ENCODE results near the gene MMP11.
"Not testable (repeated sequence)": the region's sequence is repeated elsewhere in the genome, so short reads cannot be mapped to it uniquely, and the experiment has no call there.

The MMP11 gene, protein sequence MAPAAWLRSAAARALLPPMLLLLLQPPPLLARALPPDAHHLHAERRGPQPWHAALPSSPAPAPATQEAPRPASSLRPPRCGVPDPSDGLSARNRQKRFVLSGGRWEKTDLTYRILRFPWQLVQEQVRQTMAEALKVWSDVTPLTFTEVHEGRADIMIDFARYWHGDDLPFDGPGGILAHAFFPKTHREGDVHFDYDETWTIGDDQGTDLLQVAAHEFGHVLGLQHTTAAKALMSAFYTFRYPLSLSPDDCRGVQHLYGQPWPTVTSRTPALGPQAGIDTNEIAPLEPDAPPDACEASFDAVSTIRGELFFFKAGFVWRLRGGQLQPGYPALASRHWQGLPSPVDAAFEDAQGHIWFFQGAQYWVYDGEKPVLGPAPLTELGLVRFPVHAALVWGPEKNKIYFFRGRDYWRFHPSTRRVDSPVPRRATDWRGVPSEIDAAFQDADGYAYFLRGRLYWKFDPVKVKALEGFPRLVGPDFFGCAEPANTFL

DNA sequence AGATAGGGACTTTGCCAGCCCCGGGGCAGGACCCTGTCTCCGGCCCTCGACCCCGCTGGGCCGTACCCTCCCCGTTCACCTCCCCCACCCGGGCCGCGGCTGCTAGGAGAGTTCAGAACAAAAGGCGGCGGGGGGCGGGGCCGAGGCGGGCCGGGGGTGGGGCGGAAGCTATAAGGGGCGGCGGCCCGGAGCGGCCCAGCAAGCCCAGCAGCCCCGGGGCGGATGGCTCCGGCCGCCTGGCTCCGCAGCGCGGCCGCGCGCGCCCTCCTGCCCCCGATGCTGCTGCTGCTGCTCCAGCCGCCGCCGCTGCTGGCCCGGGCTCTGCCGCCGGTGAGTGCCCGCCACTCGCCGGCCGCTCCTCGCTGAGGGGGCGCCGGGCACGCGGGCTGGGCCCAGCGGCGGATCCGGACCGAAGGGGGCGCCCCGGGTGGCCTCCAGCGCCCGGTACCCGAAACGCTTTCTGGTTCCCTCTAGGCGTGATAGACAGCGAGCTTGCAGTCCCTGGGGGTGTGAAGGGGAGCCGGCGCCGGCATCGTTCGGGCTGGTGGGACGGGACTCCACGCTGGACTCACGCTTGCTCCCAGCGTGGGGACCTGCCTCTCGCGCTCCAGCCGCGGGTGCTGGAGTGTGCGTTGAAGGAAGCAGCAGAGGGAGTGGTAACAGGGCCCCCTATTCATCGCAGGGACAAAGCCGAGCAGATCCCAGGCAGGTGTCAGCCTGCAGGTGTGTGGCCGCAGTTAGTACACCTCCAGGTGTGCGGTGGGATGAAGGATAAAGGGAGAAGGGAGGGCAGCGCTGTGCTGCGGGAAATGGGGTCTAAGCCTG, at the start of gene MMP11:
Gene MMP11, plus strand, starts transcription at position 201 of the 825 bp plus-strand sequence. Its CDS starts 22 bp downstream, at position 223.
- DNase-seq = no peak

DNA sequence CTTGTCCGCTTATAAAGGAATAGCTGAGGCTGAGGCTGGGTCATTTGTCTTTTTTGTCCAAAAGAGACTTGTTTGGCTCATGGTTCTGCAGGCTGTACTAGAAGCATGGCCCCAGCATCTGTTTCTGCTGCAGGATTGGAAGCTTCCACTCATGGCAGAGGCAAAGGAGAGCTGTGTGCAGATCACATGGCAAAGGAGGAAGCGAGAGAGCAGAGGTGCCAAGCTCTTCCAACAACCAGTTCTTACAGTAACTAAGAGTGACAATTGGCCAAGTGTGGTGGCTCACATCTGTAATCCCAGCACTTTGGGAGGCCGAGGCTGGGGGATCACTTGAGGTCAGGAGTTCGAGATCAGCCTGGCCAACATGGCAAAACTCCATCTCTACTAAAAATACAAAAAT, 44.5 kb upstream of the MMP11 start:
- DNase-seq = not testable (repeated sequence)

DNA sequence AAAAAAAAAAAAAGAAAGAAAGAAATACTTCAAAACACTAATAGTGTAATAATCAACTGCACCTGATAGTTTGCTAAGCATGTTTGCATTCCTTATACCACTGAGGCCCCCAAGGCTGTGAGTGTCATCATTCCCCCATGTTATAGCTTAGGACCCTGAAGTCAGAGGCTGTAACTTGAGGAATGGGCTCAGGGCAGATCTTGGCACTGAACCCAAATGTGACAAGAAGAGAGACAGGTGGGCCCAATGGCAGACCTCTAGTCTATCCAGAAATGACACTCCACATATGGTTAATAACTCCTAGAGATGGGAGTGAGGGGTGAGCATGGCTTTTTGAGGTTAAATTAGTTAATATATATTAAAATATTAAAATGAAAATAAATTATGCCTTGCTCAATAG, 35.0 kb upstream of the MMP11 start:
- no peak for DNase-seq

DNA sequence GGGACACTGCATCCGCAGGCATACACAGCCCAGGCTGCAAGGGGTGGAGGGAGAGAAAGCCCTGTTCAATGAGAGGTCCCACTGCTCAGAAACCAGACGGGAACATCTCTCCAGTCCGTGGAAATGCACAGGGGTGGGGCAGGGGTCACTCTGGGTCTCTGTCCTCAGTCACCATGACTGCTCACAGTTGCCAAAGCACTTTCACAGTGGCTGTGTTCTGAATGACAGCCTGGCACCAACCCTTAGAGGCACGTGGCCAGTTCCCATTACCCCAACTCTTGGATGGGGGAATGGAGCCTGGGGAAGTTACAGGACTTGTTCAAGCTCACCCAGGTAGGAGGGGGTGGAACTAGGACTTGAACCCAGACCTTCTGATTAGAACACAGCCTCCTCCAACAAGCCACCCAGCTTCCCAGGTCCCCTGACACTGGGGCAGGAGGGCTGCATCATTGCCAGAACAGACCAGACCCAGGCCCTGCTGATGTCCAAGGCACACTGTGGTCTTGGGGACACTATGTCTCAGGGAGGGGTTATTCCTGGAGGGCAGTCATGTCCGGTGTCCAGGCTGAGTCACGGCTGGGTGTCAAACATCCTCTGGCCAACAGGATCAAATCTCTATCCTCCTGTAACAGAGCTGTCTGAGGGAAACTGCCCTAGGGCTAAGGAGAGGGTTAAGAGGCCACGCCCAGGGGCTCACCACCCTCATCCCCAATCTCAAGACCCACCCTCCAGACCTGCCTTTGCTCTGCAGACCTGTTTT, 30.0 kb upstream of the MMP11 start:
- no peak for DNase-seq

DNA sequence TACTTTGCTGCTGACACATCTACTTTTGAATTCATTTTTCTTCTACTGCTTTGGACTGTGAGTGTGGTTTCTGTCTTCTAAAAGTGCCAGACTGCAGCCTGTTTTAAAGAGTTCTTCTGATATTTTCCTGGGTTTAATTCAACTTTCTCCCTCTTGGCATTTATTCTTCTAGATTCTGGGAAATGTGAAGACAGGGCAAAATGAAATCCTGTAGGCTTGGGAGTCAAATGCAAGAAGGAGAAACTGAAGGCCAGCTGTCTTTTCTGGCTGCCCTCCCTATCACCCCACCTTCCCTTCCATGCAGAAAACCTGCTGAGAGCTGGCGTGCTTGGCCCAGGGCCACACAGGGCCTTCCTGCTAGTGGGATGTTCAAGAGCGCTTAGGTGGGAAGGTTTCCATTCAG, 29.3 kb upstream of the MMP11 start:
- DNase-seq = no peak

DNA sequence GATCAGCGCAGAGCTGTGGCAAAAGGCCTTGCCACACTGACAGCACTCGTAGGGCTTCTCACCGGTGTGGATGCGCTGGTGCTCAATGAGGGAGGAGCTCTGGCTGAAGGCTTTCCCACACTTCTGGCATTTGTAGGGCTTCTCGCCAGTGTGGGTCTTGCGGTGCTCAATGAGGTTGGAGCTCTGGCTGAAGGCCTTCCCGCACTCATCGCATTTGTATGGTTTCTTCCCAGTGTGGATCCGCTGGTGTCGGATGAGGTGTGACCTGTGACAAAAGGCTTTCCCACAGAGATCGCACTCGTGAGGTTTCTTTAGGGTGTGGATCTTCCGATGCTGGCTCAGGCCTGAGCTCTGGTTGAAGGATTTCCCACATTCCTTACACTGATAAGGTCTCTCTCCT, 28.6 kb upstream of the MMP11 start:
- DNase-seq = no peak

DNA sequence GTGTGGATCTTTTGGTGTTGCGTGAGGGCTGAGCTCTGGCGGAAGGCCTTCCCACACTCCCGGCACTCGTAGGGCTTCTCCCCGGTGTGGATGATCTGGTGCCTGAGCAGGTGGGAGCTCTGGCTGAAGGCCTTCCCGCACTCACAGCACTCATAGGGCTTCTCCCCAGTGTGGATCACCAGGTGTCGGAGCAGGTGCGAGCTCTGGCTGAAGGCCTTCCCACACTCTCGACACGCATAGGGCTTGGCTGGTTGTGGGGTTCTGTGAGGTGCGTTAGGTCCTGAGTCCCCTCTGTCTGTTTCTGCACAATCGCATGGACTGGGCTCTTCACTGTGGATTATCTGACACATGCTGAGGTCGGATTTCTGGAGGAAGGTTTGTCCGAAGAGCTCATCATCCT, 28.2 kb upstream of the MMP11 start:
- no peak for DNase-seq

DNA sequence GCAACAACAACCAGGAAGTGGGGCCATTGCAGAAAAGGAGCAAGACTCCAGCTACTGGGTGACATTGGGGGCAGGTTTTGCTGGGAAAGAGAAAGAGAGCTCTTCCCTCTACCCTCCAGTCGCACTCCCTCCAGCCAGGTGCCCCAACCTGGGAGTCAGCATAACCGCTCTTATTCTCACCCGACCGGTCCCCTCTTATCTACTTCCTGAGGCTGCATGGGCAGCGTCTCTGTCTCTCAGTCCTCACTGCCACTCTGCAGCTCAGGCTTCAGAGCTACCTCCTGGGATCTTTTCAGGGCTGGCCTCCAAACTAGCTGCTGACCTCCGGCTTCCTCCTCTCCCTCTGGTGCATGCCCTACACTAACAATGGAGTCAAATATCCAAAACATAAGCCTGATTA, 26.9 kb upstream of the MMP11 start:
- no peak for DNase-seq

DNA sequence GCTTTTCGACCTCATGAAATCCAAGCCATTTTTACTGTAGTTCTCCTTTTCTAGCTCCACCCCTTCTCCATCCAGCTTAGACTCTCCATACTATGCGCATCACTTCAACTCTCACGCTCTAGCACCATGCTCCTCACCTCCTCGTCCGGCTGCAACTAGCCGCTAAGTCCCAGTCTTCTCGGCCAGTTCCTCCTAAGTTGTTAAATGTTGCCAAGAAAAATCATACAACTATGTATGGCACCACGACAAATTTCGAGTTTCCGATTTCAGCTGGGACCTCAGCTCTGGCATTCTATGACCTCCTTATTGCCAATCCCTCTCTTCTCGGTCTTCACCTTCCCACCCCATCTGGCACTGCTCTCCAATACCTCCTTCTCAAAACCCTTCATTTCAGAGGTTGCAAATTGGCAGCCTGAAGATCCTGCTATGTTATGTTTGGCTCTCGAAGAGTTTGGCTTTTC, 22.8 kb upstream of the MMP11 start:
- DNase-seq = no peak

DNA sequence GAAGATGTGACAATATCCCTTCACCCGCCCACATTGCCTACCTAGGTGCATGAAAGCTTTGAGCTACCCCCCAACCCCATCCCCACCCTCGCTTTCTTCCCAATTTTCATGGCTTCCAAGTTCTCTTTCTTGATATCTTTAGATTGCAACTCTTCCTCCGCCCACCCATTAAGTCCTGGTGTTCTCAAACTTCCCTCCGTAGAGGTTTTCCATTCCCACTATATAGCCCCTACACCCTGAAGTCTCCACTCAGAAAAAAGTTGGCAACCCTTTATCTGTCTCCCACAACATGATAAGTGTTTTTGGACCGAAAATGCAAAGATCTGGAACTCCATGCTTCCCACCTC, 22.3 kb upstream of the MMP11 start:
- no peak for DNase-seq

DNA sequence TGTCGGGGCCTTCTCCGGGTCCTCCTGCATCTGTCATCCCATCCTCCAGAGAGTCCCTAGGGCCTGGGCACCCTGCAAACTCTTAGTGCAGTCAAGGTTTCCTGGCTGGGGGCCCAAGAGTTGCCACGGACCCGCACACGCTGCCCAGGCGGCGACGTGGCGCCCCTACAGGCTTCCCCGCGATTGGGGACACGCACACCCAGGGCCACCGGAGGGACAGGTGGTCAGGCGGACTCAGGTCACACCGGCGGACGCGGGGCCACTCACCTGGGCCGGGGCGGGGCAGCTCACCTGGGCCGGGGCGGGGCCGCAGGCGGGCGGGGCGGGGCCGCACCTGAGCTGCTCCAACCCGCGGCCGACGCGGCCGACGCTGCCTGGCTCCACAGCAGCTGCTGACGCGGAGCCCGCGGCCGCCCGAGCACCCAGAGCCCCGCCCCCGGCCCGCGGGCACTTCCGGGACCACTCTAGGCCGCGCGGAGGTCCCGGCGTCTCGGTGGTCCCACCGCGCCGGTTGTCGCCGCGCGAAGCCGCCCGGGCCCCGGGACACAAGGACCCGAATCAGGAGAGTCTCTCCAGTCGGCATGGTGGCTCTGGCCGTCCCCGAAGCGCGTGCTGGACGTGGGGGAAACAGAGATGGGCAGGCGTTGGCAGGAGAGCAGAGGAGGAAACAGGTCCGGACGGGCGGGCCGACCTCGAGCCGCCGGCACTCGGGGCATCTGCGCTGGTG, 21.8 kb upstream of the MMP11 start, which contains the start of gene ZNF70:
Gene ZNF70, minus strand, starts transcription at position 399 of the 727 bp plus-strand sequence. CDS start 5,972 bp downstream, outside the sequence.
- DNase-seq = peak; percentile 30

DNA sequence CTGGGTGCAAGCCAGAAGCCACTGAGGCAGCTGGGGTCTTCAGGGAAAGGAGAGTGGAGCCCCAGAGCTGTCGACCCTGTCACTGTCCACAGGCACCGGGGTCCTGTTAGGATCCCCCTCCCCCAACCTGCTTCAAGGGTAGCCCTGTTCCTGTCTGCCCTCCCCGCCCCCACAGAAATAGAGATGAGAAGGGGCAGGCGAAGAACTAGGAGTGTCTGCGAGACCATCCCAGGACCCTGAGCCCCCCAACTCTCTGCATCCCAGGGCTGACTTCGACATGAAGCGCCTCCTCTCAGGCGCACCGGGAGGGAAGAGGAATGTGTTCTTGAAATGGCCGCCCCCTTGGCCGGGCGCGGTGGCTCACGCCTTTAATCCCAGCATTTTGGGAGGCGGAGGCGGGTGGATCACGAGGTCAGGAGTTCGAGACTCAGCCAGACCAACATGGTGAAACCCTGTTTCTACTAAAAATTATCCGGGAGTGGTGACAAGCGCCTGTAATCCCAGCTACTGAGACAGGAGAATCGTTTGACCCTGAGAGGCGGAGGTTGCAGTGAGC, 21.1 kb upstream of the MMP11 start:
- DNase-seq = no peak

DNA sequence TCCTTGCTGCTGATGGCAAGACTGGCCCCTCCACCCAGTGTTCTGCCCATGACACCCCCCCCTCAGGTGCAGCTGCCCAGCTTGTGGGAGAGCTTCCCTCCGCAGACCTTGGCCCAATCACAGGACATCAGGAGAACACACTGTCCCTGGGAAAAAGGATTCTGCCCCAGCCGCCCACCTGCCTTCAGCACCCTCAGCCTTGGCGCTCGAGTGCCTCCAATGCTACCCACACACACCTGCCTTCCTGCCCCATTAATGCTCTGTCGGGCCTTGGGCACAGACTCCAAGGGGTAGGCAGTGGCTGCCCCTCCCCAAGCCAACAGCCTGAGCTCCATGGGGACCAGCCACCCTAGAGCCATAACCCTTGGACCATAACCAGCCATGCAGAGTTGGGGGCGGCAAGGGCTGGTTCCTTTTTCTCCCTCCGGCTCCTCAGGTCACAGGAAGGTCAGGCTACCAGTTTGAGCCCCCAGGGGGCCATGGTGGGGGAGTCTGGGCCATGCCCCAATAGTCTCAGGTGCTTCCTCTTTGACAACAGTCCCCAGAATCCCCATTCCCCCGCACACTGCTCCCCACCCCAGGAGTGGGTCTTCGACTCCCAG, 20.5 kb upstream of the MMP11 start:
- DNase-seq = no peak

DNA sequence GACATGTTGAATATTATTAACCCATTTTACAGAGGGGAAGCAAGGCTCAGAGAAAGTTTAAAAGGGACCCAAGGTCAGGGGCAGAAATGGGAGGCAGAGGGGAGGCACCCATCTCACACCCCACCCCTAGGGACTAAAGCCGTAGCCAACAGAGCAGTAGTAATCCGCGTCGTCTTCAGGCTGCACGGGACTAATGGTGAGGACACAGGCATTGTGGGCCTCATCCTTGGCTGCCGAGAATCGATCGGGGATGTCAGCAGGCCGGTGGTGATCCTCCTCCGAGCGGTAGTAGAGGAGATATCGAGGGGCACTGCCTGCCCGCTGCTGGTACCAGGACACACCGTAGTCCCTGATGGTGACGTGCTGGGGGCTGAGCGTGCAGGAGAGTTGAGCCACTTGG, 19.9 kb upstream of the MMP11 start:
- DNase-seq = no peak

DNA sequence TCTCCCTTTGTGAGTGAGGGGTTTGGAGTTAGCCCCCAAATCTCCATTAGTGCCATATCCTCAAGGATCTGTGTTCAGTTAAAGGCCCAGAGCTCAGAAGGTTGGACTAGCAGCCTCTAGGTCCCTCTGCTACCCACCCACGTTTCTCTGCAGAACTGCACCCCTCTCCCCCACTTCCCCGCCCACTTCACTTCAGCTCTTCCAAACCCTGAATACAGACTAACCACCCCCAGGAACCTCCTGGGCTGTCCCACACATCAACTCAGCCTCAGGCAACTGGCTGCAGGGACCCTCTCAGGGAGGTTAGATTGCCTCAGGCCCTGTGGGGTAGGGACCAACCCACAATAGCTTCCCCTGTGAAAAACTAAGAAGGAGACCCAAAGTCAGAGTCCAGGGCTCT, 19.3 kb upstream of the MMP11 start:
- DNase-seq = no peak

DNA sequence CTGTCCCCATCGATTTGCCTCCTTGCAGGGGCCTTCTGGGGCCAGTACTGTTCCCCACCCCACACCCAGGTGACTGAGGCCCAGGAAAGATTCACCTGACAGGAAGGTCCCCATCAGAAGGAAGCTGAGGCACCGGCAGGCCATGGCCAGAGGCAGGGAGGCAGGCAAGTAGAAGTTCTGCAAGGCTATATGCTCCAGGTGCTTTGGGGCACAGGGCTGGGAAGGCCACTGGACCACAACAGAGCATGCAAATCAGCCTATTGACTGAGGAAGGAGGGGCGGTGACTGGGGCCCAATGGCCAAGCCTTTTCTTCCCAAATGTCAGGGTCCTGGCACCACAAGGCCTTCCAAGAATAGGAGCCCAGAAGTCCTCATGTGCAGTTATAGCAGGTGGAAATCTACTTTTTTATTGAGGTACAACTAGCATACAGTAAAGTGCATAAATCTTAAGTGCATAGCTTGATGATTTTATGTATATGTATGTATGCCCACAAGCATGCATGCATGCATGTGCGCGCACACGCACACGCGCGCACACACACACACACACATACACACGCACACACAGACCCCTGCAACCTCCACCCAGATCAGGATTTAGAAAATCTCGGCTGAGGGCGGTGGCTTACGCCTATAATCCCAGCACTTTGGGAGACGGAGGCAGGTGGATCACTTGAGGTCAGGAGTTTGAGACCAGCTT, 18.3 kb upstream of the MMP11 start, which contains the start of gene VPREB3:
Gene VPREB3, minus strand, starts transcription at position 206 of the 700 bp plus-strand sequence. Its CDS starts 62 bp downstream, at position 144.
- no peak for DNase-seq

DNA sequence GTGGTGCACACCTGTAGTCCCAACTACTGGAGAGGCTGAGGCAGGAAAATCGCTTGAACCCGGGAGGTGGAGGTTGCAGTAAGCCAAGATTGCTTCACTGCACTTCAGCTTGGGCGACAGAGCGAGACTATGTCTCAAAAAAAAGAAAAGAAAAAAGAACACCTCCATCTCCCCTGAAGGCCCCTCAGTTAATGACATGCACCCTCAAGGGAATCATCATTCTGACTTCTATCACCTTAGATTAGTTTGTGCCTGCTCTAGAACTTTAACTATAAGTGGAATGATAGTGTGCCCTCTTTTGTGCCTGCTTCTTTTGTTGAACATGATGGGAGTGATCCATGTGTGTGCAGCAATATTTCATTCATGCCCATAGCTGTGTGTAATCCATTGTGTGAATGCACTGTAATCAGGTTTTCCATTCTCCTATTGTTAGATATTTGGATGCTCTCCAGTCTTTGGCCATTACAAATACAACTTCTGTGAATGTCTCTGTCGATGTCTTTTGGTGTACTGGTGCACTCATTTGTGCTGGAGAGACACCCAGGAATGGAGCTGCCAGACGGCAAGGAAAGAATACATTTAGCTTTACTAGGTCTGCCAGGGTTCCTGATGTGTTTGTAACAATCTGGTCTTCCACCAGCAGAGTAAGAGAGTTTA, 17.5 kb upstream of the MMP11 start:
- no peak for DNase-seq

DNA sequence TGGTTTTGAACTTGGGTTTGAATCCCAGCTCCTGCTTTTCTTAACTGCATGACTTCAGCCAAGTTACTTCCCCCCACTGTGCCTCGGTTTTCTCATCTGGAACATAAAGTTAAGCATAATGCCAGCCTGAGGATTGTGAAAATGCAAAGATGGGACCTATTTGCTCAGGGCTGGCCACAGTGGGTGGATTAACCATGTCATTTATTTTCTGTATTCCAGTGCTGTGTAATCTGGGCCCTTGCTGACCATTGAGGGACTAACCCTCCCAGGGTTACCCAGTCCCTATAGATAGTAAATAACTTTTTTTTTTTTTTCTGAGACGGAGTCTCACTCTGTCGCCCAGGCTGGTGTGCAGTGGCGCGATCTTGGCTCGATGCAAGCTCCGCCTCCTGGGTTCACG, 16.9 kb upstream of the MMP11 start:
- no peak for DNase-seq

DNA sequence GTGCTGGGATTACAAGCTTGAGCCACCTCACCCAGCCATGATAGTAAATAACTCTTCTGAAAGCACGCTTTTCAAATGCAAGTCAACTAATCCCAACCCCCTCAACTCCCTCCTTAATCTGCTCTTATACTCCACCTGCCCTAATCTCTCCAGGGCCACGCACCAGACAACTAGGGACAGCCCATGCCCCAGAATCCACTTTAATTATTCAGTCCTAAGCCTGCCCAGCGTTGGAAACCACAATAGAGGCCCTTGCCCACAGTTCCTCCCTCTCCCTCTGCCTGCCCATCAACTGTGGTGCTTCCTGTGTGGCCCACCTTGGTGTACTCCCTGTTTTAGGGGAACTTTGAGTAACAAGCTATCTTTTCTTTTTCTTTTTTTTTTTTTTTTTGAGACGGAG, 15.8 kb upstream of the MMP11 start:
- no peak for DNase-seq

DNA sequence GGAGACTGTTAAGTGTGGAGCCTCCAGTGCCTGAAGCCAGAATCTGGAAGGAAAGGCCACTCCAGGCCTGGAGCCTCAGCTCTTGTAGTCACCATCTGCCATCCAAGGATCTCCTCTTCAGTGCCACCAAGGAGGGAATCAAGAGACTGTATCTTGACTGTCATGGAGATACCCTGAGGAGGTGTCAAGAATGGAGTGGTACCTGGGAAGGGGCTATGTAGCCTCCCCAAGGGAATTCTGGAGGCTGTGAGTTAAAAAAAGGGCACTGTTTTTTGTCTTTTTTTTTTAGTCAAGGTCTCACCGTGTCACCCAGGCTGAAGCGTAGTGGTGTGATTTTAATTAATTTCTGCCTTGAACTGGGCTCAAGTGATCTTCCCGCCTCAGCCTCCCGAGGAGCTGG, 13.1 kb upstream of the MMP11 start:
- DNase-seq = no peak
